Activated naive CD8-positive, alpha-beta T cell treated with anti-CD3 and anti-CD28 coated beads, Interleukin-2, amount 50 U/mL, for 24 hours (primary cell): ENCODE measurements around the gene PRELP.
"Not testable (repeated sequence)": the region's sequence is repeated elsewhere in the genome, so short reads cannot be mapped to it uniquely, and the experiment has no call there.

Experiments
- ATAC-seq: fragments of 150-1000 bp; cut with Tn5 transposase; one replicate; pipeline ENCODE4 v1.10.0; 2021
- DNase-seq: peaks from one replicate; pipeline ENCODE4 v3.0.0; 2021
- H3K27ac Mint-ChIP-seq: one replicate; pipeline ENCODE4 v1.8.0; 2021; ENCODE audit warnings: mild to moderate bottlenecking, mixed read lengths
- H3K27me3 Mint-ChIP-seq: one replicate; pipeline ENCODE4 v1.8.0; 2021; ENCODE audit warnings: mixed read lengths
- H3K36me3 Mint-ChIP-seq: one replicate; pipeline ENCODE4 v1.8.0; 2021; ENCODE audit warnings: low read depth, mixed read lengths
- H3K4me1 Mint-ChIP-seq: one replicate; pipeline ENCODE4 v1.8.0; 2021; ENCODE audit warnings: mixed read lengths
- H3K4me3 Mint-ChIP-seq: one replicate; pipeline ENCODE4 v1.8.0; 2021; ENCODE audit warnings: mild to moderate bottlenecking, moderate library complexity, mixed read lengths
- H3K9me3 Mint-ChIP-seq: one replicate; pipeline ENCODE4 v1.8.0; 2021; ENCODE audit warnings: mixed read lengths

Gene PRELP

DNA sequence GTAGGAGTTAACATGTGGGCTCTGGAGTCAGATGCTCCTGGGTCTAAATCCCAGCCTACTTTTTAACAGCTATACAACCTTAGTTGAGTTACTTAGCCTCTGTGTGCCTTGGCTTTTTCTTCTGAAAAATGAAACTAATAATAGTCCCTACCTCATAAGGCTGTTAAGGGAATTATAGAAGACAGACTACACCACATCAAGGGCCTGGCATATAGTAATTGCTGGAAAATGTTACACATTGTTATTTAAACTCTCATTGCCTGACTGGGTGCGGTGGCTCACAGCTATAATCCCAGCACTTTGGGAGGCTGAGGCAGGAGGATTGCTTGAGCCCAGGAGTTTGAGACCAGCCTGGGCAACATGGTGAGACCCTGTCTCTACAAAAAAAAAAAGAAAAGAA is 28.0 kb upstream of the PRELP start:
- not testable (repeated sequence) for H3K36me3 Mint-ChIP-seq, H3K9me3 Mint-ChIP-seq, H3K4me1 Mint-ChIP-seq, H3K27ac Mint-ChIP-seq, H3K4me3 Mint-ChIP-seq, ATAC-seq, DNase-seq
- H3K27me3 Mint-ChIP-seq, result peaks cover 18% of the 10 kb centered on the region

DNA sequence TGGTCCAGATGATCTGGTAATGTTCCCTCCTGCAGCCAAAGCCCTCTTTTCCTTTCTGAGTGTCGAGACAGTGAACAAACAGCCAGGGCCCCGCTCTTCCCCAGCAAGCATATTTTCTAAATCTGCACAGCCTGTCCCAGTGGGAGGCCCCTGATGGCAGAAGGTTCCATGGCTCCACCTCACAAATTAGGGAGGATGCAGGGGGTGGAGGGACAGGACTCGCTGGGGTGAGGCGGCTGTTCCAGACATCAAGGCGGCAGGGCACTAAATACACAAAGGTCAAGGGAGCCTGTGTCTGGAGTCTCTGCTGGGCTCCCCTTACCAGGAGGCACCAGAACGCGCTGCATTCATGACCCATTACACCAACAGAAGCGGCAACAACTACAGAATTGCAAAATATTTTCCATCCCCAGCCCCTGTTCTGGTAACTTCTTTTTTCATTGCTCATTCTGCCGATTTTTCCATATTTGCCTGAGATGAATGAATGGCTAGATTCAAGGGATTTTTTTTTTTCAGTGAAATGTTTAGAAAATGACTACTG is 27.0 kb upstream of the PRELP start:
- DNase-seq (no peak), ATAC-seq (no peak)
- no peak overlapping the region for H3K4me3 Mint-ChIP-seq
- peaks cover 17% of the 10 kb centered on the region for H3K27me3 Mint-ChIP-seq
- peaks cover 5% of the 10 kb centered on the region for H3K9me3 Mint-ChIP-seq
- H3K4me1 Mint-ChIP-seq, result no peaks in the 10 kb centered on the region
- H3K27ac Mint-ChIP-seq, result no peak overlapping the region
- H3K36me3 Mint-ChIP-seq, result no peaks in the 10 kb centered on the region

DNA sequence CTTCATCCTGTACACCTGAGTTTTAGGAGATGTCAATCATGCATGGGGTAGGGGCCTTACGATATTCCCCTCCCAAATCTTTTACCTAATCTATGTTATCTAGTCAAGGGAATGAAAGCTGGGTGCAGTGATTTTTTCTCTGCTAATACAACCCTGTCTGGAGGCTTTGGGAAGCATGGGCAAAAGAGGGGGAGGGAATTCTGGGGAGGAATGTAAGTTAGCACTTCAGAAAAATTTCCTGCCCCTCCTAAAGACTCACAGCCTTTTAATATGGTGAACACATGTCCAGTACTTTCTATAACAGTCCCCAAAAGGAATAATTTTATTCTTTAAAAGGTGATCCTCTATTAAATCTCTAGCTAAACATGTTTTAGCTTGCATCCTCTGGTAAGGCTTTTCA is 25.6 kb upstream of the PRELP start:
- DNase-seq, result no peak
- Mint-ChIP-seq H3K27ac (no peak overlapping the region), H3K4me3 (no peak overlapping the region), H3K27me3 (peaks cover 20% of the 10 kb centered on the region), H3K36me3 (no peaks in the 10 kb centered on the region), H3K4me1 (no peaks in the 10 kb centered on the region), H3K9me3 (peaks cover 3% of the 10 kb centered on the region)
- no peak for ATAC-seq

DNA sequence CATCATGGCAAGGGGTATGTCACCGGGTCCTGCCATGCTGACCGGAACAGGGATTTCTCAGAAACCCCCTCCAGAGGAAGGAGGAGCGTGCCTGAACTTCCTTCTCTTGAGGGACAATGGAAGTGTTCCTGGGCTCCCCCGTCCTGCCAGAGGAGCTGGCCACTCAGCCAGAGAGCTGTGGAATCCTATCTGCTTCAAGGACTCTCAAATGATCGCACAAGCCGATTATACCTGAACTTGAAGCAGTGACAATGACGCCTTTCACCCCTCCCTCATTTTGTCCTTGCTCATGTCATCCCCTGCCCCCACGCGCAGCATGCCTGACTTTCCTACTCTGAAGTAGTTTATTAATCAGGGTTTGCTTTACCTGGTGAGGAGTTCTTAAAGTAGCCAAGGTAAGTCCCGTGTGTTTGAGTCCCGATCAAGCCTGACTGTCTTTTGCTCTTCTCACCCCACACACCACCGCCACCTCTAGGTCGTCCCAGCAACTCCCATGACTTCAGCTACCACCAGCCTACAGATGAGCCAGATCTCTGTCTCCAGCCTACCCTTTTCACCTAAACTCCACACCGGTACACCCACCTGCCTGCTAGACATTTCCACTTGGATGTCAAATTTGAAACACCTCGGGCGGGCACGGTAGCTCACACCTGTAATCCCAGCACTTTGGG is 25.0 kb upstream of the PRELP start:
- no peak for ATAC-seq
- no peak overlapping the region for H3K27ac Mint-ChIP-seq
- H3K4me1 Mint-ChIP-seq, result no peaks in the 10 kb centered on the region
- peaks cover 21% of the 10 kb centered on the region for H3K27me3 Mint-ChIP-seq
- no peak for DNase-seq
- H3K36me3 Mint-ChIP-seq, result no peaks in the 10 kb centered on the region
- no peaks in the 10 kb centered on the region for H3K9me3 Mint-ChIP-seq
- H3K4me3 Mint-ChIP-seq, result no peak overlapping the region

DNA sequence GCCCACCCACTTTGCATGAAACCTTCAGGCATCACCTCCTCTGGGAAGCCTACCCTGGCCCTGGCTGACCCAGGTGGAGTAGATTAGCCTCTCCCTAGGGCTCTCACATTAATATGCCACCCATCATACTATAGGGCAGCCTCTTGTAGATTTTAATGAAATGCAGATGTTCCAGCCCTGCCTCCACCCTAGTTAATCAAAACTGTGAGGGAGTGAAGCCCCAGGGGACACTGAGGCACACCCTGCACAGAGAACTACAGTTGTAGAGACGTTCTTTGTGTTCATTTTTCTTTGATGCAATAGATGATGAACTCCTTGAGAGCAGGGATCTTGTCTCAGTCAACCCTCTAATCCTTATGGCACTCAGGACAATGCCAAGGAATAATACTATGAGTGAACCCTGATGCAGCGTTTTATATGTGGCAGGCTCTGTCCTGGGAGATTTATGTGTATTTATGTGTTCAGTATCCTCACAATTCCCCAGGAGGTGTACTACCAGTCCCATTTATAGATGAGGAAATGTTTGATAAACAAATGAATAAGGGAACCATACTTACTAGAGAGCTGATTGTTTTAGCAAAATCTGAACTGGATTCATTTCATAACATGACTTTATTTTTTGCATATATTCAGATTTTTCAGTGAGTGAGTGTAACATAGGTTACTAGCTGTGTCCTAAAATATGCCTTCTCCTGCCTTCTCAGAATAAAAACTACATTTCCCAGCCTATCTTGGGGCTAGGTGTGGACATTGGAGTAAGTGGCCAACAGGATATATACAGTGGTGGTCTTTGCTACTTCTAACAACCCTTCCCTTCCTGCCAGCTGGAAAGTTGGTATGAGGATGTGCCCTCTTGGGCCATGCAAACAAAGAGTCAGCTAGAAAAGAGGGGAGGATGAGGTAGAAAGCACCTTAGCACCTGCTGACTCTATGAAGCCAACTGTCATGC is 23.5 kb upstream of the PRELP start:
- H3K27ac Mint-ChIP-seq, result no peak overlapping the region

DNA sequence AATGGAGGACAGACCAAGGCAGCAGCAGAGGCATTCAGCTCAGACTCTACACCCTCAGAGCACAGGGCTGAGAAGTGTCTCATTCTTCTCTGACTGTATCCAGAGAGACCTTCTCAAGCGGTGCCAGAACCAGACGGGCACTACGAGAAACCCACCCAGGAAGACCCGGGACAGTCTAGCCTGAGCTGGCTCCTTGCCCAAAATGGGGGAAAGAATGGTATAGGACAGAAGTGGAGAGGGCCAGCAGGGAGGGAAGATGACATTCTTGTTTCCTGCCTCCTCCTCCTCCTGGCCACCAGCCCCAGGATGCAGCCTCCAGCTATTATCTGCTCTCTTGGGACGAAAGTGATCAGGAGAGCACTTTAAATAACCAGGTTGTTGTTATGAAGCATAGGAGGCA is 22.6 kb upstream of the PRELP start:
- no peaks in the 10 kb centered on the region for H3K9me3 Mint-ChIP-seq
- no peaks in the 10 kb centered on the region for H3K4me1 Mint-ChIP-seq
- H3K27me3 Mint-ChIP-seq, result peaks cover 22% of the 10 kb centered on the region
- no peak overlapping the region for H3K27ac Mint-ChIP-seq
- H3K36me3 Mint-ChIP-seq, result no peaks in the 10 kb centered on the region
- ATAC-seq (no peak), DNase-seq (no peak)
- H3K4me3 Mint-ChIP-seq, result no peak overlapping the region

More for the DNA sequence above, 23.5 kb upstream of the PRELP start:
- DNase-seq (no peak), ATAC-seq (no peak)
- H3K4me1 Mint-ChIP-seq, result no peaks in the 10 kb centered on the region
- no peaks in the 10 kb centered on the region for H3K36me3 Mint-ChIP-seq
- peaks cover 22% of the 10 kb centered on the region for H3K27me3 Mint-ChIP-seq
- no peak overlapping the region for H3K4me3 Mint-ChIP-seq
- H3K9me3 Mint-ChIP-seq, result no peaks in the 10 kb centered on the region

DNA sequence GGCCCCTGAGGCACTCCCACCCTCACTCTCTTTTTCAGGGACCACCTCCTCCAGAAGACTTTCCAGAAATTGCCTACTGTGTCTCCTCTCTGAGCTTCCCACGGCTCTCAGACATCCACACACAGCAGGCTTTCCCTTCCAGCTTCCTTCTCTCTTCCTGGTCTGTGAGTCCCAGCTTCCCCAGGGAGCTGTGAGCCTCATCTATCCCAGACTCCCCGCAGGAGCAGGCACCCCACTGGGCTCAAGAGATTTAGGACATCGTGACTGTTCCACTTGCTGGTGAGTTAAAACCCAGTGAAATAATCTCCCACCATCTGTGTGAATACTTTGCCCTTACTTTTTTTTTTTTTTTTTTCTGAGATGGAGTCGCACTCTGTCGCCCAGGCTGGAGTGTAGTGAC is 22.0 kb upstream of the PRELP start:
- ATAC-seq (no peak), DNase-seq (no peak)
- Mint-ChIP-seq H3K27ac (no peak overlapping the region), H3K4me1 (no peaks in the 10 kb centered on the region), H3K36me3 (no peaks in the 10 kb centered on the region), H3K9me3 (no peaks in the 10 kb centered on the region), H3K4me3 (no peak overlapping the region), H3K27me3 (peaks cover 18% of the 10 kb centered on the region)

DNA sequence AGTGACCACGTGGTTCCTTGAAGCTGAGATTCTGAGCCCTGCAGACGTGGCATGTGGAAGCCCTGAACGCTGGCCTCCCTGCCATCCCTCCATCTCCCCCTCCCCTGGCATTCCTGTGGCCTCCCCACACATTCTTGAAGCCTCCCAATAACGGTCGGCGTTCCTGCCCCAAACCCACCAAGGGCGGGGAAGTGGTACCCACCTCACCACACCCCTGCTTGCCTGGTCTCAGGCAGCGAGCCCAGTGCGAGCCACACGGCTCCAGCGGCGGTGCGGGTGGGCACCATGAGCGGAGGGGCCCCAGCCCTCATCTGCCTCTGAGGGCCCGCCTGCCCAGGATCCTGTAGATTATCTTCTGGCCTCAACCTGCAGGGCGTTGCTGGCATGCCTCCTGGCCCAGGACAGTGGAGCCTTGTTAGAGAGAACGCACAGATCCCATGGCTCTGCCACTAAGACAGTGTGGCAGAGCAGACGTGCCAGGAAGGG is 20.6 kb upstream of the PRELP start:
- Mint-ChIP-seq H3K27me3 (peaks cover 14% of the 10 kb centered on the region), H3K4me1 (no peaks in the 10 kb centered on the region), H3K9me3 (no peaks in the 10 kb centered on the region)

DNA sequence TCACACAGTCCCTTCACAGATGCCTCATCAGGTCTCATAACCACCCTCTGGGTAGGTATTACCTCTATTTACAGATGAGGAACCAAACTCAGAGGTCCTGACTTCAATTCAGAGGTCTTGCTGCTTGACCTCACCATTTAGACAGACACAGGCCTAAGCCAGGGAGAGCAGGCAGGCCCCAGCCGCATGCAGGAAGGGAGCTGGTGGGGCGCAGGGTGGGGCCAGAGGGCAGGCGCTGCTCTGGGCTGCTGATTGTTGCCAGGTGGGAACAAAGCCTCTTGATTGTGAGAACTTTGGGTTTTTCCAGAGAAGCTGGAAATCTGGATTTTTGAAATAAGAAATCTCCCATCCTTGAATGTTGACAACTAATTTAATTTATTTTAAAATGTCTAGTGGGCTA is 19.9 kb upstream of the PRELP start:
- Mint-ChIP-seq H3K27me3 (peaks cover 16% of the 10 kb centered on the region), H3K4me3 (no peak overlapping the region), H3K4me1 (no peaks in the 10 kb centered on the region), H3K27ac (no peak overlapping the region), H3K9me3 (no peaks in the 10 kb centered on the region), H3K36me3 (no peaks in the 10 kb centered on the region)
- DNase-seq (no peak), ATAC-seq (no peak)

More for the DNA sequence above, 20.6 kb upstream of the PRELP start:
- no peak for ATAC-seq
- Mint-ChIP-seq H3K36me3 (no peaks in the 10 kb centered on the region), H3K27ac (no peak overlapping the region), H3K4me3 (no peak overlapping the region)
- DNase-seq, result no peak

DNA sequence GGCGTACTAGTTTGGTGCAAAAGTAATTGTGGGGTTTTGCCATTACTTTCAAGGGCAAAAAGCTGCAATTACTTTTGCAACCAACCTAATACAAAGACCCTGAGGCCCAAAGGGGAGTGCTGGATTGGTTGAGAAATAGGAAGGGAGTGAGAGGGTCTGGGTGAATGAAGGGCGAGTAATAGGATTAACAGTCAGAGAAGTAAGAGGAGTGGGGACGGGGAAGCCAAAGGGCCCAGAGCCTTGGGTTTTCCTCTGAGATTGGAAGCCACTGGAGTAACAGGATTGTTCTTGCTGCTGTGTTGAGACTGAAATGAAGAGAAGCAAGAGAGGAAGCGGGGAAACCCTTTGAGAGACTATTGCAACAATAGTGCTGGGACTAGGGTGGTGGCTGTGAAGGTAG is 19.0 kb upstream of the PRELP start:
- Mint-ChIP-seq H3K27me3 (peaks cover 13% of the 10 kb centered on the region), H3K4me3 (no peak overlapping the region)

DNA sequence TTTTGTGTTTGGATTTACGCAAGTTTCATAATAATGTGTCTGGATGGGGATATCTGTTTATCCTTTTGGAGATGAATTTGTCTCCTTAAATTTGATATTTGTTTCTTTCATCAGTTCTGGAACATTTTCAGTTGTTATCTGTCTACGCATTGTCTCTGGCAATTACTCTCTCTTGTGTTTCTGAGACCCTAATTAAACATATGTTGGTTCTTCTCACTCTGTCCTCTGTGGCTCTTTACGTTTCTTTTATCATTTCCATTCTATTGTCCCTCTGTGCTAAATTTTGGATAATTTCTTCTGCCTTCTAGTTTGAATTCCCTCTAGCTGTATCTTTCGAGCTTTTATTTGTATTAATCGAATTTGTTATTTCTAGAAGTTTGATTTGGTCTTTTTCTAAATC is 17.5 kb upstream of the PRELP start:
- Mint-ChIP-seq H3K9me3 (no peaks in the 10 kb centered on the region), H3K36me3 (no peaks in the 10 kb centered on the region), H3K4me3 (no peak overlapping the region), H3K27ac (no peak overlapping the region), H3K4me1 (peaks cover 9% of the 10 kb centered on the region), H3K27me3 (peaks cover 8% of the 10 kb centered on the region)
- no peak for DNase-seq
- ATAC-seq, result no peak

More for the DNA sequence above, 19.0 kb upstream of the PRELP start:
- no peaks in the 10 kb centered on the region for H3K9me3 Mint-ChIP-seq
- H3K36me3 Mint-ChIP-seq, result no peaks in the 10 kb centered on the region
- no peak overlapping the region for H3K27ac Mint-ChIP-seq
- peaks cover 4% of the 10 kb centered on the region for H3K4me1 Mint-ChIP-seq
- DNase-seq, result no peak
- ATAC-seq, result no peak

DNA sequence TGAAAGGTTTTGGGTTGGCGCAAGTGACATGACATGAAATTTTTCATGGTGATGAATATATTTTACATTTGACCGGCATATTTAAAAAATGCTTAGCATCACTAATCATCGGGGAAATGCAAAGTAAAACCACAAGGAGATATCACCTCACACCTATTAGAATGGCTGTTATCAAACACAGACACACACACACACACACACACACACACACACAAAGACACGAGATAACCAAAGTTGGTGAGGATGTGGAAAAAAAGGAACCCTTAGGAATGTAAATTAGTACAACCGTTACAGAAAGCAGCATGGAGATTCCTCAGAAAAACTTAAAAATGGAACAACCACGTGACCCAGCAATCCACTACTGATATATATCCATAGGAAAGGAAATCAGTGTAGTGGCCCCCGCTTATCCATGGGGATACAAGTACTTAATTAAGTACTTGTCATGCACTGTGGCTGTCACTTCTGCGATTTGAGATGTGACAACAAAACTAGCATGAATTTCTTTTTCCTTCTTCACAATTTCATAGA is 15.9 kb upstream of the PRELP start:
- H3K4me3 Mint-ChIP-seq, result no peak overlapping the region
- H3K27me3 Mint-ChIP-seq, result peaks cover 9% of the 10 kb centered on the region
- no peak overlapping the region for H3K27ac Mint-ChIP-seq

DNA sequence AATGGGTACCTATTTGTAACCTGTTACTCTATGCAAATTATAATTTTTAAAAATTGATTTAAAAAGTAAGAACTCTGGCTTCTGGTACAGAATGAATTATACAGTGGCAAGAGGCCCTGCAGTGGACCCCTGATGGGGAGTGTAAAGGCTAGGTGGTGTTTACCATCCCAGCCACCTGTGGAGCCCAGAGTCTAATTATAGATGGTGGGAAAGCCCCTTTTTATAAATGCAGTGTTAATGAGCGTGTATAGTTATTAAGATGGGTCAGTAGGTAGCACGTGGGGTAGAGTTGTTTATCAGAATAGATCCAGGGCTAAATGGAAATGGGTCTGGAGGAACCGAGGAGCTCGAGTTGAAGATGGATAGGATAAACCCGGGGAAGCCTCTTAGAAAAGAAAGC is 13.9 kb upstream of the PRELP start:
- Mint-ChIP-seq H3K4me3 (no peak overlapping the region), H3K27ac (no peak overlapping the region), H3K9me3 (no peaks in the 10 kb centered on the region), H3K4me1 (peaks cover 9% of the 10 kb centered on the region), H3K36me3 (no peaks in the 10 kb centered on the region), H3K27me3 (peaks cover 6% of the 10 kb centered on the region)
- no peak for ATAC-seq
- no peak for DNase-seq

More for the DNA sequence above, 15.9 kb upstream of the PRELP start:
- peaks cover 9% of the 10 kb centered on the region for H3K4me1 Mint-ChIP-seq
- DNase-seq (no peak), ATAC-seq (no peak)
- no peaks in the 10 kb centered on the region for H3K9me3 Mint-ChIP-seq
- no peaks in the 10 kb centered on the region for H3K36me3 Mint-ChIP-seq

DNA sequence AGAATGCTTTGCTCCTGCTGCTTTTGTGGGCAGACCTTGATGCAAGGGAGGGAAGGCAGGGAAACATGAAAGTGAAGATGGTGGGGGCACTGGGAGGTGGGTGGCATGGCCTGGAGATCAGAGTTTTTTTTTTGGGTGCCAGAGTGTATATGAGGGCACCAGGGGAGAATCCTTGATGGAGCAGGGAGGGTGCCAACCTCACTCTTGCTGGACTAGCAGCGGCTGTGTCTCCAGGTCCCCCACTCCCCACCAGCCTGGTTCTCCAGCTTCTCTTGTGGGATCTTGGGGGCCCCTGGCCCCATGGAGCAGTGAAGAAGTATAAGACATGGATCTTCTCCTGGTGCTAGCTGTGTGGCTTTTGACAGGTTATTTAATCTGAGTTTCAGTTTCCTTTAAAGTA is 13.5 kb upstream of the PRELP start:
- peaks cover 6% of the 10 kb centered on the region for H3K27me3 Mint-ChIP-seq
- no peaks in the 10 kb centered on the region for H3K36me3 Mint-ChIP-seq
- H3K9me3 Mint-ChIP-seq, result no peaks in the 10 kb centered on the region
- no peak overlapping the region for H3K27ac Mint-ChIP-seq
- H3K4me1 Mint-ChIP-seq, result peaks cover 9% of the 10 kb centered on the region
- no peak overlapping the region for H3K4me3 Mint-ChIP-seq
- DNase-seq, result no peak
- no peak for ATAC-seq
